ENCODE data around the gene DBF4B. TPM values are rescaled to one million over a fixed set of nuclear protein-coding genes. Genes with fewer than 3 reads are reported as not detected.
"Not testable (repeated sequence)": the region's sequence is repeated elsewhere in the genome, so short reads cannot be mapped to it uniquely, and the experiment has no call there.

DBF4B gene
- total RNA-seq, 1 donor from 2014 or later, result 22.8 TPM

DNA sequence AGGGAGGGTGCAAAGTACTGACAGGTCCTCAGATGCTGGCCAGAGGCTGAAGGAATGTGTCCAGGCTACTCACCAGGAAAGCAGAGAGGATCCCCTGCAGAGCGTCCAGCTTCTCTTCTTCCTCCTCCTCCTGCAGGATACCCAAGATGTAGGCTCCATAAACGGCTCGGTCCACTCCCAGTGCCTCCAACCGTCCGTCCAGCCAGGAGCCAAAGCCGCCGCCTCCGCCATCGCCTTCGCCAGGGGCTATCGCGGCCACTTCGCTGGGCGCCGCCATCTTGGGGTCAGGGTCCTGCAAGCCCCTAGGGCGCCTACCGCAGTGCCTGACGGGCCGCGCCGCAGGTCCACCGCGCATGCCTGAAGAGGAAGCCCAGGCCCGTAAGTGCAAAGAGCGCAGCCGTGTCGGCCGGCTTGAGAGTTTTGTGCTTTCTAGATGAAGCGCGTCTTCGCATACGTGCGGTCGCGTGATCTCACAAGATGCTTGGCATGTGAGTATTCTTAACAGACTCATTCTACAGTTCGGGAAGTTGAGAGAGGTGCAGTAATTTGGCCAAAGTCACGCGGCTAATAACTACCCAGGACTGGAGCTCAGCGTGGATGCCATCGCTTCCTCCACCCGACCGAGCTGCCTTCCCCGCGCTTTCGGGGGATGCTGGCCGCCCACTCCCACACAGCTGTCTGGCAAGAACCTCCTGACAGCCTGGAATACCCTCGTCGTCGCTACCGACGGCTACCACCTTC lies 18.8 kb upstream of the DBF4B start, which contains the start of gene CCDC43:
Gene CCDC43 (minus strand): TSS at position 300 of the 741 bp plus-strand sequence. CDS start 23 bp downstream, at position 277.
- peaks cover 24% of the 10 kb centered on the region for H3K36me3 Mint-ChIP-seq (ENCODE audit: low read depth)
- H3K9me3 Mint-ChIP-seq, result no peaks in the 10 kb centered on the region
- H3K27me3 Mint-ChIP-seq (ENCODE audit: low read depth), result no peaks in the 10 kb centered on the region
- peak; percentile 90 for DNase-seq (ENCODE audit: low spot score)
- H3K4me1 Mint-ChIP-seq (ENCODE audit: low read depth), result peaks cover 22% of the 10 kb centered on the region
- H3K27ac Mint-ChIP-seq, result peak within 1 kb of the TSS; percentile 97
- H3K4me3 Mint-ChIP-seq (ENCODE audit: low read depth), result peak within 1 kb of the TSS; percentile 99
- intact Hi-C loops (cut with micrococcal nuclease), result loop anchor here (1.0 kb wide), 1 partner anchor 19 kb away; the partner anchor contains the start of gene DBF4B

DNA sequence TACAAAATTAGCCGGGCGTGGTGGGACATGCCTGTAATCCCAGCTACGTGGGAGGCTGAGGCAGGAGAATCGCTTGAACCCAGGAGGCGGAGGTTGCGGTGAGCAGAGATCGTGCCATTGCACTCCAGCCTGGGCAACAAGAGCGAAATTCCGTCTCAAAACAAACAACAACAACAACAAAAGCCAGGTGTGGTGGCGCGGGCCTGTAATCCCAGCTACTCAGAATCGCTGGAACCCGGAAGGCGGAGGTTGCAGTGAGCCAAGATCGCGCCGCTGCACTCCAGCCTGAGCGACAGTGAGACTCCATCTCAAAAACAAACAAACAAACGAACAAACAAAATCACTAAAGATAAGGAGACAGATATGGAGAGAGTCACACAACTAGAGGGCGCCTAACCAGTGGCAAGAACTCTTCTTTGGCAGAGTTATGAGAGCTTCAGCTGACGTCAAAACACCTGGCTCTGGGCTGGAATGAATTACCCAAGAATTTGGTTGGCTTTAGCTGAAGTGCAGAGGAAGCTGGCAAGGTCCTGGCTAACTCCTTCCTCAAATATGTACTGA lies 17.6 kb upstream of the DBF4B start:
- H3K9me3 Mint-ChIP-seq; H3K27ac Mint-ChIP-seq; DNase-seq (ENCODE audit: low spot score); H3K27me3 Mint-ChIP-seq (ENCODE audit: low read depth); intact Hi-C loops (cut with micrococcal nuclease): not testable (repeated sequence)
- Mint-ChIP-seq H3K4me3 (ENCODE audit: low read depth) (peak overlapping the region; percentile 99), H3K4me1 (ENCODE audit: low read depth) (peaks cover 22% of the 10 kb centered on the region), H3K36me3 (ENCODE audit: low read depth) (peaks cover 17% of the 10 kb centered on the region)

DNA sequence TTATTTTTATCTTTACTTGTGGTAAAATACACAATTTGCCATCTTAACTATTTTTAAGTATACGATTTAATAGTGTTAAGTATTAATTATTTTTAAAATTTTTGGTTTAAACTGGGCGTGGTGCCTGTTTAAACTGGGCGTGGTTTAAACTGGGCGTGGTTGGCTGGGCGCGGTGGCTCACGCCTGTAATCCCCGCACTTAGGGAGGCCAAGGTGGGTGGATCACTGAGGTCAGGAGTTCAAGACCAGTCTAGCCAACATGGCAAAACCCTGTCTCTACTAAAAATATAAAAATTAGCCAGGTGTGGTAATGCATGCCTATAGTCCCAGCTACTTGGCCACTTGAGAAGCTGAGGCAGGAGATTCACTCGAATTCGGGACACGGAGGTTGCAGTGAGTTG lies 14.9 kb upstream of the DBF4B start:
- Mint-ChIP-seq H3K4me1 (ENCODE audit: low read depth) (peaks cover 13% of the 10 kb centered on the region), H3K27ac (no peak overlapping the region), H3K9me3 (no peaks in the 10 kb centered on the region), H3K27me3 (ENCODE audit: low read depth) (no peaks in the 10 kb centered on the region), H3K36me3 (ENCODE audit: low read depth) (peaks cover 6% of the 10 kb centered on the region), H3K4me3 (ENCODE audit: low read depth) (no peak overlapping the region)
- intact Hi-C loops (cut with micrococcal nuclease), result no loop called here
- DNase-seq (ENCODE audit: low spot score), result no peak

DNA sequence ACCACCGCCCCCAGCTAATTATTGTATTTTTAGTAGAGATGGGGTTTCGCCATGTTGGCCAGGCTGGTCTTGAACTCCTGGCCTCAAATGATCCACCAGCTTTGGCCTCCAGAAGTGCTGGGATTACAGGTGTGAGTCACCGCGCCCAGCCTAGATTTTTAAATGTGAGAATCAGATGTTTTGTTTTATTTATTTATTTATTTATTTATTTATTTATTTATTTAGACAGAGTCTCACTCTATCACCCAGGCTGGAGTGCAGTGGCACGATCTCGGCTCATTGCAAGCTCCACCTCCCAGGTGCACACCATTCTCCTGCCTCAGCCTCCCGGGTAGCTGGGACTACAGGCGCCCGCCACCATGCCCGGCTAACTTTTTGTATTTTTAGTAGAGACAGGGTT lies 8.2 kb upstream of the DBF4B start:
- DNase-seq (ENCODE audit: low spot score); H3K36me3 Mint-ChIP-seq (ENCODE audit: low read depth); H3K27ac Mint-ChIP-seq; H3K9me3 Mint-ChIP-seq; intact Hi-C loops (cut with micrococcal nuclease); H3K4me3 Mint-ChIP-seq (ENCODE audit: low read depth); H3K27me3 Mint-ChIP-seq (ENCODE audit: low read depth); H3K4me1 Mint-ChIP-seq (ENCODE audit: low read depth): not testable (repeated sequence)

DNA sequence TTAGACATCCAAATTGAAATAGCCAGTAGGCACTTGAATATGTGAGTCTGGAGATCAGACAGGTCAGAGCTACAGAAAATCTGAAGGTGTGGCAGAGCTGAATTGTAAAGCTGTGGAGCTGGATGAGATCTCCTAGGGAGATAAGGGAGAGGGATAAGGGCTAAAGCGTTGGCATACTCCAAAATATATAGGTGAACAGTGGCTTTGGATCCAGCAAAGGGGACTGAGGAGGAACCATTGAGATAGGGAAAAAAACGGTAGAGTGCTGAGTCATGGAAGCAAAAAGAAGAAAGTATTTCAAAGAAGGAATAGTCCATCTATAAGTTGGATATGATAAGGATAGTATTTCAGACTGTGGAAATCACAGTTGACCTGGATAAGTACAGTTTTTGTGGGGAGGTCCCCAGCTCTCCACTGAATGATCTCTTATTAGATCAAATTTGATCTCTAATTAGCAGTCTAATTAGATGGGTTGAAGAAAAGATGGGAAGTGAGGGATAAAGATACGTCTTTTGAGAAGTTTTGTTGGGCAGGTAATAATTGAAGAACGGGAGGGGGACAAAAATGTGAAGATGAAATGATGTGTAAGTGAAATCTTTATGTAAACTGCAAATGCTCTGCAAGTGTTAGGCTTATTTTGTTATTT lies 587 bp upstream of the DBF4B start:
- no peaks in the 10 kb centered on the region for H3K9me3 Mint-ChIP-seq
- intact Hi-C loops (cut with micrococcal nuclease), result loop anchor here (1.0 kb wide), 1 partner anchor 19 kb away; the partner anchor contains the start of gene CCDC43
- no peak overlapping the region for H3K27ac Mint-ChIP-seq
- peaks cover 6% of the 10 kb centered on the region for H3K4me1 Mint-ChIP-seq (ENCODE audit: low read depth)
- no peak overlapping the region for H3K4me3 Mint-ChIP-seq (ENCODE audit: low read depth)
- H3K36me3 Mint-ChIP-seq (ENCODE audit: low read depth), result peaks cover 4% of the 10 kb centered on the region
- peaks cover 8% of the 10 kb centered on the region for H3K27me3 Mint-ChIP-seq (ENCODE audit: low read depth)
- no peak for DNase-seq (ENCODE audit: low spot score)

DNA sequence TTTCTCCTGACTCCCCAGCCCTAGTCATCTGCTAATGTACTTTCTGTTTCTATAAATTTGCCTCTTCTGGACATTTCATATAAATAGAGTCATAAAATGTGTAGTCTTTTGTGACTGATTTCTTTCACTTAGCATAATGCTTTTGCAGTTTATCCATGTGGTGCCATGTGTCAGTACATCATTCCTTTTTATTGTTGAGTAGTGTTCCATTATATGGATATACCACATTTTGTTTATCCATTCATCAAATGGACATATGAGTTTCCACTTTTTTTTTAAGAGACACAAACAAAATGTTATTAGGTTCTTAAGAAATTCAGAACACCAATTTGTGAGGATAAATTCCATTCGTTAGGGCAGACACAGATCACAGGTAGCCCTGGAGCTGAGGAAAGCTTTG lies 11.0 kb downstream of the DBF4B start:
- H3K27ac Mint-ChIP-seq, result no peak overlapping the region
- H3K4me3 Mint-ChIP-seq (ENCODE audit: low read depth), result no peak overlapping the region
- intact Hi-C loops (cut with micrococcal nuclease), result no loop called here
- DNase-seq (ENCODE audit: low spot score), result no peak
- H3K4me1 Mint-ChIP-seq (ENCODE audit: low read depth), result no peaks in the 10 kb centered on the region
- H3K9me3 Mint-ChIP-seq, result no peaks in the 10 kb centered on the region
- no peaks in the 10 kb centered on the region for H3K27me3 Mint-ChIP-seq (ENCODE audit: low read depth)
- H3K36me3 Mint-ChIP-seq (ENCODE audit: low read depth), result peaks cover 27% of the 10 kb centered on the region

DNA sequence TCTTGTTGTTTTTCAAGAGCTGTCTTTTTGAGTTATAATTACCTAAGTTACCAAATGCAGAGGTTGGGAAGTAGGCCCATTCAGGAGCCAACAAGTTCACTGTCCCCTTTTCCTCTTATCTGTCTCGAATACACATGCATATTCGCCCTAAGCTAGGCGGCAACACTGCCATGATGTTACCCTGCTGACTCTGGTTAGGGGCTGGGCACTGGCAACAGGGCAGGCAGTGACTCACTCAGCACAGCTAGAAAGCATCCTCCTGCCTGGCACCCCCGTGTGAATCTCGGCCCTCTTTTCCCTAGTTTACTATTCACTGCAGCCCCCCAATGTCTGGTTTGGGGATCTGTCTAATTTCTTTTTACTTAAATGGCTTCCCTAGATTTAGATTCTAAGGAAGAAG lies 13.8 kb downstream of the DBF4B start:
- H3K27me3 Mint-ChIP-seq (ENCODE audit: low read depth), result no peaks in the 10 kb centered on the region
- intact Hi-C loops (cut with micrococcal nuclease), result no loop called here

DNA sequence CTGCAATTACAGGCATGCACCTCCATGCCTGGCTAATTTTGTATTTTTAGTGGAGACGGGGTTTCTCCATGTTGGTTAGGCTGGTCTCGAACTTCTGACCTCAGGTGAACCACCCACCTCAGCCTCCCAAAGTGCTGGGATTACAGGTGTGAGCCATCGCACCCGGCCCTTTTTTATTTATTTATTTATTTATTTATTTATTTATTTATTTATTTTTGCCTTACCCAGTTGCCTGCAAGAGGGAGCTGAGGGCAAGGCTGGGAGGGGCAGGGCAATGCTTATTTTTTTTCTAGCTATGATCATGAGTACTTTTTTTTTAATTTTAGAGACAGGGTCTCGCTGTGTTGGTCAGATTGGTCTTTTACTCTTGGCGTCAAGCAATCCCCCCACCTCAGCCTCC lies 17.7 kb downstream of the DBF4B start:
- H3K4me1 Mint-ChIP-seq (ENCODE audit: low read depth); H3K27ac Mint-ChIP-seq; intact Hi-C loops (cut with micrococcal nuclease); H3K27me3 Mint-ChIP-seq (ENCODE audit: low read depth); H3K4me3 Mint-ChIP-seq (ENCODE audit: low read depth); DNase-seq (ENCODE audit: low spot score); H3K9me3 Mint-ChIP-seq: not testable (repeated sequence)
- H3K36me3 Mint-ChIP-seq (ENCODE audit: low read depth), result peaks cover 31% of the 10 kb centered on the region

More for the DNA sequence above, 13.8 kb downstream of the DBF4B start:
- H3K9me3 Mint-ChIP-seq, result no peaks in the 10 kb centered on the region
- H3K4me1 Mint-ChIP-seq (ENCODE audit: low read depth), result no peaks in the 10 kb centered on the region
- peaks cover 21% of the 10 kb centered on the region for H3K36me3 Mint-ChIP-seq (ENCODE audit: low read depth)
- no peak overlapping the region for H3K4me3 Mint-ChIP-seq (ENCODE audit: low read depth)
- DNase-seq (ENCODE audit: low spot score), result no peak
- H3K27ac Mint-ChIP-seq, result no peak overlapping the region

DNA sequence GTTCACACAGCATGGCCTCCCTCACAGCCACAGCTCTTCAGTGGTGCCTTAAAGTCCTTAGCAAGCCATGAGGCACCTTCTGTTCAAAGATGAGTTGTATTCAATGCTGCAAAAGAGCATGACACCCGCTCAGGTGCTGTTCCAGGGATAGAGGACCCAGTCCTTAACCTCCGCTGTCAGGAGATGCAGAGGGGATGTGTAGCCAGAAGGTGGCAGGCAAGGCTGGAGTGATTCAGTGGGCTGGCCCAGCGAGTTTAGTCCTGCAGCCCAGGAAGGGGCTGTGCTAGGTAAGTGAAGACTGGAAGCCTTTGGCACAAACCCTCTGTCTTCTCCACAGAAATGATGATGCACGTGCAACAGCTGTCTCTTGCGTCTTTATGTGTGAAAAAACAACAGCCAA lies 25.3 kb downstream of the DBF4B start:
- Mint-ChIP-seq H3K27me3 (ENCODE audit: low read depth) (no peaks in the 10 kb centered on the region), H3K36me3 (ENCODE audit: low read depth) (peaks cover 32% of the 10 kb centered on the region), H3K4me3 (ENCODE audit: low read depth) (no peak overlapping the region), H3K27ac (no peak overlapping the region), H3K4me1 (ENCODE audit: low read depth) (no peaks in the 10 kb centered on the region), H3K9me3 (no peaks in the 10 kb centered on the region)
- DNase-seq (ENCODE audit: low spot score), result no peak
- intact Hi-C loops (cut with micrococcal nuclease), result no loop called here

DNA sequence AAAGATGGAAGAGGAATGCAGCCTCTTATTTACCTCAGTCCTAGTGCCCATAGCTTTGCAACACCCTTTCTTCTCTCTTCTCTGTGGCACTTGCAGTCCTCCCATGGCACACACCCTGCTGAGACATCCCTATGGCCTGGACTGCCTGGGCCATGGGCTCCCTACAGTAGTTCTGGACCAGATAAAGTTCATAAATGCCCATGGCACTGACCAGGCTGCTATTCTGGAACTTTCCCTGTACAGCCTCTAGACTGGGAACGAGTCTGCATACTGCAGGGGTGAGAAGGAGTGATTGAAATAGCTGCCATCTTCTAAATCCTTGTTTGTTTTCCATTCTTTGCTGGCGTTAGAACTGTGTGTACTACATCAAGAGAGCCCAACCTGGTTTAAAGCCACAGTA lies 25.8 kb downstream of the DBF4B start:
- DNase-seq (ENCODE audit: low spot score), result no peak
- intact Hi-C loops (cut with micrococcal nuclease), result no loop called here
- no peaks in the 10 kb centered on the region for H3K27me3 Mint-ChIP-seq (ENCODE audit: low read depth)

DNA sequence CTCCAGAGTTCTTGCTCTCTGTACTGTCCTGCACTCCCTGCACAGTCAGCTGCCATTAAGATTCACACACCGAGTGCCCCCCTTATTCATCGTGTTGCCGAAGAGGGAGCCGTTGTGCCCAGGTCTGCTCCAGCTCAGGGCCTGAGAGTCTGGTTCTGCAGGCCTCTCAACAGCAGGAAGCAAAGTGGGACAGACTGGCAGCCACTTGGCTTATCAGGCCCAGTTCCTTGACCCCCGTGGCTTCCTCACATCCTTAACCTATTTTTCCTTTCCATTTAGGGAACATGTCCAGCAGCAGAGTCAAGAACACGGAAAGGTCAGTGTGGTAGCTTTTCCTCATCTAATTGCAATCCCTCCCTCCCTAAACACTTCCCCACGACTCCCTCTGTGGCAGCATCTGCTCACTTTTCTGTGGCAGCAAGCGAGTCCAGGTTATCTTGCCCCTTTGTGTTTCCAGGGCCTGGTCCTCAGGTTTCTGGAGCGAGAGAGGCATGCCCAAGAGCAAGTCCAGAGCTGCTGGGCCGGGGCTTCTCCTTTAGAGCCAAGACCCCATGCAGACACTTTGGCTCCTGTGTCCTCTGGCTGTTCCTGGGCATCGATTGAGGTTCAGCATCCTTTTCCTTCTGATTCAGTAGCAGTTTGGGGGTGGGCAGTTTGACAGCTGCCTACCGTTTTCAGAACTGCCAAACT lies 28.2 kb downstream of the DBF4B start:
- Mint-ChIP-seq H3K36me3 (ENCODE audit: low read depth) (peaks cover 21% of the 10 kb centered on the region), H3K27me3 (ENCODE audit: low read depth) (no peaks in the 10 kb centered on the region), H3K9me3 (no peaks in the 10 kb centered on the region), H3K4me3 (ENCODE audit: low read depth) (no peak overlapping the region), H3K4me1 (ENCODE audit: low read depth) (no peaks in the 10 kb centered on the region), H3K27ac (no peak overlapping the region)
- intact Hi-C loops (cut with micrococcal nuclease), result no loop called here
- no peak for DNase-seq (ENCODE audit: low spot score)

More for the DNA sequence above, 25.8 kb downstream of the DBF4B start:
- Mint-ChIP-seq H3K4me1 (ENCODE audit: low read depth) (no peaks in the 10 kb centered on the region), H3K4me3 (ENCODE audit: low read depth) (no peak overlapping the region), H3K36me3 (ENCODE audit: low read depth) (peaks cover 34% of the 10 kb centered on the region), H3K9me3 (no peaks in the 10 kb centered on the region), H3K27ac (no peak overlapping the region)

DNA sequence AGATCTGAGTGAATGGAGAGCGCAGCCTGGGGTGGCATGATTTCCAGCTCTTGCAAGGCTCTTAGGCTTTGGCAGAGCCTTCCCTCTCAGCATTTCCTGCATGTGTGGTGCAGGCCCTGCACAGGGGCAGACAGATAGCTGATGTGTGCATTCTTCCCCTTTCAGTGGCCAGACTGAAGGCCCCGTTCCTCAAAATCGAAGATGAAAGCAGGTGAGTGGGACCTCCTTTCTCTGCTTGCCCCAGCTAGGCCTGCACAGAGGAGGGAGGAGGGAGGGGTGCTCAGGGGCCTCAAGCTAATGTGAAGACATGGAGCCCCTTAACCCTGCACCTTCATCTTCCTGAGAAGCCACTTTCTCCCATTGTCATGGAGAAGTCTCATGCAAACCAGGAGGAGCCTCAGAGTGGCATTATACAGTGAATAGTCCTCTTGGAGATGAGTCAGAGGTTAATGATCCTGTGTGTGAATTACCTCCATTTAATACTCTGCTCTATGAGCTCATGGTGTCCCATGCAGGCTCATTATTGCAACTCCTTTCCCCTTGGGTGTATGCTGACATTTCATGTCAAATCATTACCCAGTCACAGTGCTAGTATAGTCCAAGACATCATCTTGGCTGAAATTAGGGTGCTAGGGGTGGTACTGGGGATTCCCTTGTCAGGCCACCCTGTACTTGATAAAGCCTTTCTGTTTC lies 29.9 kb downstream of the DBF4B start:
- peaks cover 19% of the 10 kb centered on the region for H3K36me3 Mint-ChIP-seq (ENCODE audit: low read depth)
- H3K27me3 Mint-ChIP-seq (ENCODE audit: low read depth), result no peaks in the 10 kb centered on the region
- no peaks in the 10 kb centered on the region for H3K9me3 Mint-ChIP-seq
- no peak overlapping the region for H3K27ac Mint-ChIP-seq
- no peak overlapping the region for H3K4me3 Mint-ChIP-seq (ENCODE audit: low read depth)
- no peak for DNase-seq (ENCODE audit: low spot score)
- no peaks in the 10 kb centered on the region for H3K4me1 Mint-ChIP-seq (ENCODE audit: low read depth)
- intact Hi-C loops (cut with micrococcal nuclease), result no loop called here

All from activated T-helper 2 cell treated with anti-CD3 and anti-CD28 coated beads, Interferon-gamma antibody, Interleukin-2, Interleukin-4, amounts not matched to agents 10 μg/mL and 5 μg/mL and 100 μg/mL, durations not matched to agents 14 hours and 24 hours and 36 hours (primary cell).